ENCODE measurements around the gene RNF217. TPM values are rescaled to one million over a fixed set of nuclear protein-coding genes. Genes with fewer than 3 reads are reported as not detected.

The RNF217 gene
- total RNA-seq, 6 donors from 2014 or later, result 14.6 to 55.5 (median 31.9) TPM

- H3K4me3 ChIP-seq, result no peak overlapping the region
- 97 to 100% methylated on average over 8 to 9 of the region's 9 CpGs for WGBS, 2 donors
- ATAC-seq (ENCODE audit: low FRiP score in 2 of 2), result no peak
Measured at GRCh38 chr6:124987999-124988591, 25.9 kb downstream of the RNF217 start.

GRCh38 chr6:124989136-124989983 is 27.1 kb downstream of the RNF217 start:
- no peaks in the 10 kb centered on the region for H3K27me3 ChIP-seq
- no peak for DNase-seq
- H3K4me1 ChIP-seq, result peaks cover 0 to 7% (median 6%) of the 10 kb centered on the region in 4 donors
- H3K4me3 ChIP-seq, result no peak overlapping the region
- ATAC-seq (ENCODE audit: low FRiP score in 2 of 2), result no peak
- no peaks in the 10 kb centered on the region for H3K36me3 ChIP-seq
- TF ChIP-seq EP300 (IDR thresholded peaks at IDR 0.05), result no peak
- no peak for TF ChIP-seq CTCF (IDR thresholded peaks at IDR 0.05)
- TF ChIP-seq POLR2AphosphoS5 (IDR thresholded peaks at IDR 0.05), result no peak
- TF ChIP-seq POLR2A (IDR thresholded peaks at IDR 0.05), result no peak
- no peaks in the 10 kb centered on the region for H3K9me3 ChIP-seq
- H3K27ac ChIP-seq, result no peak overlapping the region
- 84 to 96% methylated on average over 5 of the region's 5 CpGs for WGBS, 2 donors

More at GRCh38 chr6:124987999-124988591, 25.9 kb downstream of the RNF217 start:
- Histone ChIP-seq H3K36me3 (no peaks in the 10 kb centered on the region), H3K4me1 (peaks cover 0 to 7% (median 3%) of the 10 kb centered on the region in 4 donors), H3K27me3 (no peaks in the 10 kb centered on the region), H3K27ac (no peak overlapping the region), H3K9me3 (no peaks in the 10 kb centered on the region)
- TF ChIP-seq CTCF (IDR thresholded peaks at IDR 0.05), result no peak
- TF ChIP-seq POLR2A (IDR thresholded peaks at IDR 0.05), result no peak
- TF ChIP-seq EP300 (IDR thresholded peaks at IDR 0.05), result no peak
- TF ChIP-seq POLR2AphosphoS5 (IDR thresholded peaks at IDR 0.05), result no peak
- no peak for DNase-seq

- ATAC-seq (ENCODE audit: low FRiP score in 2 of 2) (no peak), DNase-seq (no peak)
- Histone ChIP-seq H3K9me3 (no peaks in the 10 kb centered on the region), H3K36me3 (no peaks in the 10 kb centered on the region), H3K27me3 (no peaks in the 10 kb centered on the region), H3K27ac (no peak overlapping the region), H3K4me3 (no peak overlapping the region), H3K4me1 (peaks cover 0 to 13% (median 4%) of the 10 kb centered on the region in 4 donors)
- 86 to 90% methylated on average over 1 of the region's 1 CpG for WGBS, 2 donors
- TF ChIP-seq POLR2A (IDR thresholded peaks at IDR 0.05) (no peak), CTCF (IDR thresholded peaks at IDR 0.05) (no peak), POLR2AphosphoS5 (IDR thresholded peaks at IDR 0.05) (no peak), EP300 (IDR thresholded peaks at IDR 0.05) (no peak)
Measured at GRCh38 chr6:124990988-124991387, 28.8 kb downstream of the RNF217 start.

GRCh38 chr6:124991764-124992295 is 29.6 kb downstream of the RNF217 start:
- no peaks in the 10 kb centered on the region for H3K9me3 ChIP-seq

More at GRCh38 chr6:124991764-124992295, 29.6 kb downstream of the RNF217 start:
- ATAC-seq (ENCODE audit: low FRiP score in 2 of 2) (no peak), DNase-seq (no peak)
- H3K36me3 ChIP-seq, result no peaks in the 10 kb centered on the region
- no peaks in the 10 kb centered on the region for H3K27me3 ChIP-seq
- no peak for TF ChIP-seq EP300 (IDR thresholded peaks at IDR 0.05)
- no peak for TF ChIP-seq POLR2AphosphoS5 (IDR thresholded peaks at IDR 0.05)
- TF ChIP-seq POLR2A (IDR thresholded peaks at IDR 0.05), result no peak
- no peak for TF ChIP-seq CTCF (IDR thresholded peaks at IDR 0.05)
- H3K4me1 ChIP-seq, result peaks cover 0 to 13% (median 2%) of the 10 kb centered on the region in 4 donors
- no peak overlapping the region for H3K27ac ChIP-seq
- H3K4me3 ChIP-seq, result no peak overlapping the region
- WGBS, 2 donors, result 93 to 95% methylated on average over 1 of the region's 1 CpG
